ENCODE results near the gene UBXN1.

Gene UBXN1, protein sequence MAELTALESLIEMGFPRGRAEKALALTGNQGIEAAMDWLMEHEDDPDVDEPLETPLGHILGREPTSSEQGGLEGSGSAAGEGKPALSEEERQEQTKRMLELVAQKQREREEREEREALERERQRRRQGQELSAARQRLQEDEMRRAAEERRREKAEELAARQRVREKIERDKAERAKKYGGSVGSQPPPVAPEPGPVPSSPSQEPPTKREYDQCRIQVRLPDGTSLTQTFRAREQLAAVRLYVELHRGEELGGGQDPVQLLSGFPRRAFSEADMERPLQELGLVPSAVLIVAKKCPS

DNA sequence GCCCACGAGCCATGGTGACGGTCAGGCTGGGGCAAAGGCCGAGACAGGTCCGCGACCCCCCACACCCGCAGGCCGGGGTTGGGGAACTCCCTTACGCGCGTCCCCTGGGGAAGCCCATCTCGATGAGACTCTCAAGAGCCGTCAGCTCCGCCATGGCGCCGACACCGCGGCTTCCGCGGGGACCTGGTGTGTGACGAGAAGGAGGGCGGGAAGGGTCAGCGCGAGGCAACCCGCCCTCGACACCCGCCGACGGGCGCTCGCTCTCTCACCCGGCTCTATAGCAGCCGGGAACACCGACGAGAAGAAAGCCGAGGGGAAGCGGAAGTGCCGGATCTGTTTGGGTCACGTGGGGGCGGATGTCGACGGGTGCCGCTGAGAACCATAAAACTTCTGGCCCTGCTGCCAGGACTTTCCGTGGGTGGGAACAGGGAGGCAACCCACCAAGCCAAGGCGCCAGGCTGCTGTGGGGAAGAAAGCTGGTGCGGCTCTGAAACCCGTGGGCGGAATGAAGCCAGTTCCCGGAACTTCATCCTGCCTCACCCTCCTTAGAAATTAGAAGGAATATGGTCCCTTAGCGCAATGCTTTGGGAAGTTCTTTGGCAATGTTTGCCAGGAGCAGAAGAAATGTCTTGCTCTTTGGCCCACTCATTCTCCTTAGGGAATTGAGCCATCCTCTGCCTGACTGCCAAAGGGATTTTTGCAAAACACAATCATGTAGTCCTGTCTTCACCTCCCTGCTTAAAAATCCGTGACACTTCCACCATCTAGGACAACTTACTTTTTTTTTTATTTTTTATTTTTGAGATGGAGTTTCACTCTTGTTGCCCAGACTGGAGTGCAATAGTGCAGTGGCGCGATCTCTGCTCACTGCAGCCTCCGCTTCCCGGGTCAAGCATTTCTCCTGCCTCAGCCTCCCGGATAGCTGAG, at the start of gene UBXN1:
Gene UBXN1, minus strand, starts transcription at position 304 of the 927 bp plus-strand sequence. Its CDS starts 150 bp downstream, at position 154.
- H3K4me3 ChIP-seq (ENCODE audit: control insufficient read depth, low read depth, low read length), result peak within 1 kb of the TSS; percentile 89
- no peak for TF ChIP-seq CTCF (conservative IDR thresholded peaks at IDR 0.05; ENCODE audit: control insufficient read depth, insufficient read depth, low read depth, low read length)
- DNase-seq (ENCODE audit: low read depth), result peak; percentile 99

DNA sequence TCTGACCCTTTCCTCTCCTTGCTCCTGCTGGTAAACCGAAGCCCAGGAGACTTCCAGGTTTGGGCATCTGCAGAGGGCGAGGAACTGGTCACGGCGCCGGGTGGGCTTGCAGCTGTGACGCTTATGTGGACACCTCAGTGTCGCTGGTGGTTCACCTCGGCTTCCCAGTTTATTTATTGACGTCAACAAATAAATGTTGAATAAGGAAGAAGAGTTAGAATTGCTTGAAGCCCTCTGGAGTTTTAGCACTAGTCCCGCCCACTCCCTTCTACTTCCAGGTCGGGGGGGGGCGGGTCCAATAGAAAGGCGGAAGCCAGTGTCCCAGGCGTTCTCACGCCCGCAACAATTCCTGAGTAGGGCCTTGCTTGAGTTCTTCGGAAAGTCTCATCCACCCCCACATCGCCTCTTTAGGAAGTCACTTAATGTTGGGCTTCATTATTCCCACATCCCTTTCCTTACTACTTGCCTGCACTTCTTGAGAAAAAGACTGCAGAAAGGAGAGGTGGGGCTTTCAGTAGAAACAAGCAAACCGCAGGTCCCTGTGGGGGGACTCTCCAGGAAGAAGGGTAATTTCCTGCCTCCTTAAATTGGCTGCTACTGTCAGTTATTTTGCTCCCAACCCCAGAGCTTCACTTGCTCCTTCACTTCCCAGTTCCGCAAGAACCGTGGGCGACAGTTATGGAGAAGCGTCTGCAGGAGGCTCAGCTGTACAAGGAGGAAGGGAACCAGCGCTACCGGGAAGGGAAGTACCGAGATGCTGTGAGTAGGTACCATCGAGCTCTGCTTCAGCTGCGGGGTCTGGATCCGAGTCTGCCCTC, 49.5 kb upstream of the UBXN1 start, which contains the start of gene TTC9C:
Gene TTC9C, plus strand, starts transcription at position 316 of the 818 bp plus-strand sequence. Its CDS starts 363 bp downstream, at position 679.
- peak; percentile 87 for DNase-seq (ENCODE audit: low read depth)
- no peak for TF ChIP-seq CTCF (conservative IDR thresholded peaks at IDR 0.05; ENCODE audit: control insufficient read depth, insufficient read depth, low read depth, low read length)
- peak within 1 kb of the TSS; percentile 98 for H3K4me3 ChIP-seq (ENCODE audit: control insufficient read depth, low read depth, low read length)

GRCh38 chr11:62727872-62728170, 48.9 kb upstream of the UBXN1 start:
- TF ChIP-seq CTCF (conservative IDR thresholded peaks at IDR 0.05; ENCODE audit: control insufficient read depth, insufficient read depth, low read depth, low read length), result no peak
- DNase-seq (ENCODE audit: low read depth), result peak; percentile 98
- peak overlapping the region; percentile 98 for H3K4me3 ChIP-seq (ENCODE audit: control insufficient read depth, low read depth, low read length)

DNA sequence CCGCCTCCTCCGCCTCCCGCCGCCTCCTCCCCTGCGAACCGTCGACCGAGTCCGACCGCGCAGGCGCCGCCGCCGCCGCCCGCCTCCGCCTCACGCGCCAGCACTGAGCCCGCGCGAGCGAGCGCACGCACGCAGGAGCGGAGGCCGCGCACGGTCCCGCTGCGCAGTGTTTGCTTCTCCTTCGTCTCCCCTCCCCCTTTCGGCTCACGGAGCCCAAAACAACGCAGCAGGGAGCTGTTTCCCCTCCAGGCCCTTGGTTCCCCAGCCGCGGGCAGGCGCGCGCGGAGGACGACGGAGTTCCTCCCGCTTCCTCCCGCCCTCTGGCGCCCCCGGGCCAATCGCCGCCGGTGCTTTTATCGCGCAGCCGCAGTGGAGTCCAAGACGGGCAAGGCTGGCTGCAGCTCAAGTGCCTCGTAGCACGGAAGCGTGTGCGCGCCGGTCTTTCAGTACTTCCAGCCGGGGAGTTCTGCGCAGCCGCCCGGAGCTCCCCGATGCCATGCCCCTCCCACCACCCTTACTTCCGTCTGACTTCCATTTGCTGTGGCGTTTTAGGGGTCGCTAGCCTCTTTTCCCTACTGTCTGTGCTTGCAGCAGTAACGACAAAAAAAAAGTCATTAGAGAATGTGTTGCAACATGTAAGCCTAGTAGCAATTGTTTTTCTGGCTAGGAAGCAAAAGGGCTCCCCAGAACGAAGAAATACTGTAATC, 48.4 kb upstream of the UBXN1 start, which contains the start of gene HNRNPUL2:
Gene HNRNPUL2, minus strand, starts transcription at position 293 of the 707 bp plus-strand sequence. CDS start 301 bp downstream, outside the sequence.
- no peak for TF ChIP-seq CTCF (conservative IDR thresholded peaks at IDR 0.05; ENCODE audit: control insufficient read depth, insufficient read depth, low read depth, low read length)
- H3K4me3 ChIP-seq (ENCODE audit: control insufficient read depth, low read depth, low read length), result peak within 1 kb of the TSS; percentile 98
- DNase-seq (ENCODE audit: low read depth), result peak; percentile 99

DNA sequence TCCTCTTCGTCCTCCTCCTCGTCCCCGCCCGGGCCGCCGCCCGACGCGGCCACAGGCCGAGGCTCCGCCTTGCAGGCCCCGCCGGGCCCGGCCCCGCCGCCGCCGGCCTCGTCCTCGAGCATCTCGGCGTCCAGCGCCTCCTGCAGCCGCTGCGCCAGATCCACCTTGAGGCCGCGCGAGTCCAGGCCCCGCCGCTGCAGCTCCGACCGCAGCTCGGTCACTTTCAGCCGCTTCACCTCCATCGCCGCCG, 48.0 kb upstream of the UBXN1 start:
- peak overlapping the region; percentile 98 for H3K4me3 ChIP-seq (ENCODE audit: control insufficient read depth, low read depth, low read length)
- no peak for DNase-seq (ENCODE audit: low read depth)
- TF ChIP-seq CTCF (conservative IDR thresholded peaks at IDR 0.05; ENCODE audit: control insufficient read depth, insufficient read depth, low read depth, low read length), result no peak
